Activated naive CD8-positive, alpha-beta T cell treated with anti-CD3 and anti-CD28 coated beads, Interleukin-2, amount 10 ng/mL, durations not matched to agents 7 days and 5 days (primary cell): ENCODE data around the gene ZNF888. TPM values are rescaled to one million over a fixed set of nuclear protein-coding genes. Genes with fewer than 3 reads are reported as not detected.

ENCODE experiments used
- ATAC-seq: fragments of 150-1000 bp; cut with Tn5 transposase; one replicate; pipeline ENCODE4 v1.10.0; 2021; ENCODE audit warnings: low read depth, moderate library complexity
- POLR2A ChIA-PET: fragments of 350-600 bp; sonication (Branson Sonifier 250); formaldehyde crosslinking; loops from one replicate; lab custom pipeline; 2021; ENCODE audit warnings: antibody characterized with exemption; lab: Charles Lee
- DNase-seq: peaks from one replicate; pipeline ENCODE4 v3.0.0; 2021
- H3K27ac Mint-ChIP-seq: one replicate; pipeline ENCODE4 v1.8.0; 2022; ENCODE audit warnings: mild to moderate bottlenecking, mixed read lengths
- H3K27me3 Mint-ChIP-seq: one replicate; pipeline ENCODE4 v1.8.0; 2022; ENCODE audit warnings: mild to moderate bottlenecking, moderate library complexity, mixed read lengths
- H3K36me3 Mint-ChIP-seq: one replicate; pipeline ENCODE4 v1.8.0; 2021; ENCODE audit warnings: mild to moderate bottlenecking, mixed read lengths
- H3K4me1 Mint-ChIP-seq: one replicate; pipeline ENCODE4 v1.8.0; 2021; ENCODE audit warnings: mixed read lengths
- H3K4me3 Mint-ChIP-seq: one replicate; pipeline ENCODE4 v1.8.0; 2022; ENCODE audit warnings: mild to moderate bottlenecking, moderate library complexity, mixed read lengths
- H3K9me3 Mint-ChIP-seq: one replicate; pipeline ENCODE4 v1.8.0; 2021; ENCODE audit warnings: mixed read lengths
- total RNA-seq, 2 experiments: library from RNA; stranded (reverse); gene quantifications; one replicate each; pipeline ENCODE4 v1.2.3, GENCODE V29; 2021

The ZNF888 gene
- 10 to 100 TPM in 1 of 2 experiments, 1 to 10 TPM in 1; 9.8 to 10.4 TPM for total RNA-seq

DNA sequence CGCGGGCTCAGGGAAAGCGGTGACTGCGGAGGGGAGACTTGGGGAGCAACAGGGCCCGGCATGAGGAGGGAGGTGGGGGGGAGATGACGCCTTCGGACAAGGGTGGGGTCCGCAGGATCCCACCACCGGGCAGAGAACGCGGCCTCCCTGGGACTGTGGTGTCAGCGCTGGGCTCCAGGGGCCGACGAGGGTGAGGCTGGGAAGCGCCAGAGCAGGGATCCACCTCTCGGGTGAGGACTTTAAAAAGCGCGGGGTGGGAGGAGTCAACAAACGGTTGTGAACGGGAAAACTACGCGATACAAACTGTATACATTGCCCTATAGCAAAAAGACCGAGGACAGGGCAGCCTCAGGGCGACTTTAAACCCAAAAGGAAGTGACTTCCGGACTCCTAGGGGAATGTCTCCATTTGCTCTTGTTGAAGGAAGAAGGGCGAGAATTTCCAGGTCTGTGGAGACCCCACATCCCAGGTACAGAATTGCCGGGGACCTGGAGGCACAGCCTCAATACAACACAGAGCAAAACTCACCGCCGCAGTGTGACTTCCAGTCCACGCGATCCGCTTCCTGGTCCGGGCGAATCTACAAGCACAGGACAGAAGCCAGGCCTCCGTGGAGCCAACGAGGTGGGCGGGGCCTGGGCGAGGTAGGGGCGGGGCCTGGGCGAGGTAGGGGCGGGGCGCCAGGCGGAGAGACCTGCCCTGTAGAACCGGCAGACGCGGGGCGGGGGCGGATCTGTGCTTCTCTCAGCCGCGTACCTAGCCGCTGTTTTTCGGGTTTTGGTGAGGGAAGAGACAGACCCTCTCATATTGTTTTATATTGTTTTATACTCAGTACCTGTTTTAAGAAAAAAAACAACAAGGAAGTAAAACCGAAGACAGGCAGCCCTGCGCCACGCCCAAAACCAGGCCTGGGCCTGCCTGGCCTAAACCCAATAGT, at the start of gene ZNF888:
TSS of gene ZNF888 (minus strand) at position 588 of the 937 bp plus-strand sequence. CDS start 5,555 bp downstream, outside the sequence.
- peaks cover 13% of the 10 kb centered on the region for H3K4me1 Mint-ChIP-seq
- ATAC-seq (peak; percentile 97), DNase-seq (peak; percentile 89)
- peak within 1 kb of the TSS; percentile 94 for H3K4me3 Mint-ChIP-seq
- no peaks in the 10 kb centered on the region for H3K27me3 Mint-ChIP-seq
- H3K36me3 Mint-ChIP-seq, result peaks cover 26% of the 10 kb centered on the region
- POLR2A ChIA-PET, result interaction anchor here (1.0 kb wide), 1 partner anchor 40 kb away, joined by 4 read pairs; the partner anchor contains the start of gene ZNF816
- H3K27ac Mint-ChIP-seq, result peak within 1 kb of the TSS; percentile 90
- no peaks in the 10 kb centered on the region for H3K9me3 Mint-ChIP-seq

DNA sequence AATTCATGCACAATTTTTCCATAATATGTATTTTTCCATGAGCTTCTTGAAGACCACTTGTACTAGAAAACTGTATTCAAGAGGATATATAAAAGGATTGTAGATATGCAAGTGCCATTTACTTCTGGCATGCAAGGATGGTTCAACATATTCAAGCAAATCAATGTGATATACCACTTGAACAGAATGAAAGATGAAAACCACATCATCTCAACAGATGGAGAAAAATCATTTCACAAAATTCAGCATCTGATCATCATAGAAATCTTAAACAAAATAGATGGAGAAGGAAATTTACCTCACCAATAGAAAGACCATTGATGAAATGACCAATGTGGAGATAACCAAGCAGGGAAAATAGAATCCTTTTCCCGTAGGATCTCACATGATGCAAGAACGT, 44.5 kb upstream of the ZNF888 start:
- Mint-ChIP-seq H3K27ac (no peak overlapping the region), H3K4me3 (no peak overlapping the region), H3K4me1 (peaks cover 9% of the 10 kb centered on the region), H3K36me3 (peaks cover 16% of the 10 kb centered on the region), H3K9me3 (peaks cover 37% of the 10 kb centered on the region), H3K27me3 (no peaks in the 10 kb centered on the region)
- POLR2A ChIA-PET, result interaction anchor here (0.6 kb wide), 1 partner anchor 93 kb away, joined by 5 read pairs; no protein-coding TSS in a partner anchor
- no peak for ATAC-seq
- DNase-seq, result no peak

DNA sequence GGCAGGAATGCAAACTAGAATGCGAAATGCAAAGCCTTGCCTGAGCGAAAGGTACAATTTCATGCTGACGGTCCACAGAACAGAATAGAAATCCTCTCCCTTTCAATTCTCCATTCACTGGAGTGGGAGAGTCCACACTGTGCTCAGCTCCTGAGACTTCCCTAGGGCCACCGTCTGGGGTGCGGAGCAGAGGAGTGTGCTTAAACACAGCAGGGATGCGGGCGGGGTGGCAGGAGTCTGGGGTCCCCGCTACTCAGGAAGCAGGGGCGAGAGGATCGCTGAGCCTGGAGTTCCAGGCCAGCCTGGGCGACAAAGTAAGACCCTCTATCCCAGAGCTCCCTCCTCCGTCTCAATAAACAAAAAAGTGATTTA, 40.0 kb upstream of the ZNF888 start:
- peaks cover 29% of the 10 kb centered on the region for H3K9me3 Mint-ChIP-seq
- peak overlapping the region; percentile 97 for H3K4me3 Mint-ChIP-seq
- ATAC-seq, result no peak
- H3K4me1 Mint-ChIP-seq, result peaks cover 16% of the 10 kb centered on the region
- POLR2A ChIA-PET, result interaction anchor here (0.6 to 1.2 kb wide), 5 partner anchors 20 to 121 kb away, joined by 3 to 4 read pairs (median 4); no protein-coding TSS in a partner anchor
- no peaks in the 10 kb centered on the region for H3K27me3 Mint-ChIP-seq
- DNase-seq, result peak; percentile 44
- peak overlapping the region; percentile 94 for H3K27ac Mint-ChIP-seq
- H3K36me3 Mint-ChIP-seq, result peaks cover 37% of the 10 kb centered on the region

DNA sequence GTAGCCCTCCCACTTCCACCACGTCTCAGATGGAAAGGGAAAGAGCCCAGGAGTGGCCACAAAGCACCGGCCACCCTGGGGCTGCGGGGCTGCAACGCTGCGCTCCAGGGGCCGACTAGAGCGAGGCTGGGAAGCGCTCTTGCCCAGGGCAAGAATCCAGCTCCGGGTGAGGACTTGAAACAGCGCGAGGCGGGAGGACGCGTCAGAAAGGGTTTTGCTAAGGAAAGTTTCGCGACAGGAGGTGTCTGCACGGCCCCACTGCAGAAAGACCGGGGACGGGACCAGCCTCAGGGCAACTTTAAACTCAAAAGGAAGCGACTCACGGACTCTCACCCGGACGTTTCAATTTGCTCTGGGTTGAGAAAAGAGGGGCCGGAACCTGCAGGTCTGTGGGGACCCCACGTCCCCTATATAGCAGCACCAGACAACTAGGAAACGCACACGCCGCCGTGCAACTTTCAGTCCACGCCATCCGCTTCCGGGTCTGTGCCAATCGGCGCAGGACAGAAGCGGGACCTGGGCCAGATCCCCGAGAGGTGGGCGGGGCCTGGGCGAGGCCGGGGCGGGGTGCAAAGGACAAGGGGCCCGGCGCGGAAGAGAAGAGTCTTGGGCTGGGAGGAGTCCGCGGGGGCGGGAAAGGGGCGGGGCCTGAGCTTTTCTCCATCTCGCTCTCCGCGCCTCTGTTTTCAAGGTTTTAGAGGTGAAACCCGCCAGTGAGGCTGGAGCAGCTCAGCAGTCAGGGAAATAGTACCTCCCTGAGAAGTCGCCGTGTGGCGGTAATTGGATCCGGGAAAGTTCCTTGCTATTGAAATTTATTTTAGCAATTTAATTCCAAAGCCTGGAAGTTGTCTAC, 39.4 kb upstream of the ZNF888 start, which contains the start of gene ZNF816:
TSS of gene ZNF816 (minus strand) at position 488 of the 853 bp plus-strand sequence. CDS start 6,792 bp downstream, outside the sequence.
- Mint-ChIP-seq H3K36me3 (peaks cover 43% of the 10 kb centered on the region), H3K9me3 (peaks cover 29% of the 10 kb centered on the region)

GRCh38 chr19:52961981-52962380, 38.8 kb upstream of the ZNF888 start:
- Mint-ChIP-seq H3K36me3 (peaks cover 46% of the 10 kb centered on the region), H3K9me3 (peaks cover 24% of the 10 kb centered on the region), H3K4me3 (peak overlapping the region; percentile 97), H3K4me1 (peaks cover 16% of the 10 kb centered on the region), H3K27me3 (no peaks in the 10 kb centered on the region), H3K27ac (peak overlapping the region; percentile 94)
- no peak for ATAC-seq
- POLR2A ChIA-PET, result interaction anchor here (1.0 to 1.1 kb wide), 3 partner anchors 13 to 666 kb away, joined by 4 to 5 read pairs (median 4); no protein-coding TSS in a partner anchor
- DNase-seq, result no peak

More for the DNA sequence above, 39.4 kb upstream of the ZNF888 start, which contains the start of gene ZNF816:
- POLR2A ChIA-PET, result interaction anchor here (0.6 to 1.2 kb wide), 8 partner anchors 12 to 667 kb away, joined by 3 to 4 read pairs (median 4); no protein-coding TSS in a partner anchor
- peak within 1 kb of the TSS; percentile 97 for H3K4me3 Mint-ChIP-seq
- peaks cover 16% of the 10 kb centered on the region for H3K4me1 Mint-ChIP-seq
- DNase-seq (peak; percentile 99), ATAC-seq (peak; percentile 99)
- no peaks in the 10 kb centered on the region for H3K27me3 Mint-ChIP-seq
- peak within 1 kb of the TSS; percentile 94 for H3K27ac Mint-ChIP-seq

DNA sequence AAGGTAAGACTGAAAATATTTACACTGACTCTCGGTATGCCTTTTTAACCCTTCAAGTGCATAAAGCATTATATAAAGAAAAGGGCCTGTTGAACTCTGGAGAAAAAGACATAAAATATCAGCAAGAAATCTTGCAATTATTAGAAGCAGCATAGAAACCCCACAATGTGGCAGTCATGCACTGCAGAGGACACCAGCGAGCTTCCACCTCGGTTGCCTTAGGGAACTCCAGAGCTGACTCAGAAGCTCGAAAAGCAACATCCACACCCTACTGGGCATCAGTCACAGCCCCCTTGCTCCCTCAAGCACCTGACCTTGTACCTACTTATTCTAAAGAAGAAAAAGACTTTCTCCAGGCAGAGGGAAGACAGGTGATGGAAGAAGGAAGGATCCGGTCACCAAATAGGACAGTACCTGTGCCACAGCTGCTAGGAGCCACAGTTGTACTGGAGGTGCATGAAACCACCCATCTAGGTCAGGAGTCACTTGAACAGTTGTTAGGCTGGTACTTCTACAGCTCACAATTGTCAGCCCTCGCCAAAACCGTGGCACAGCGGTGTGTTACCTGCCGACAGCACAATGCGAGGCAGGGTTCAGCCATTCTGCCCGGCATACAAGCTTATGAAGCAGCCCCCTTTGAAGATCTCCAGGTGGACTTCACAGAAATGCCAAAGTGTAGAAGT, 36.5 kb upstream of the ZNF888 start:
- no peak for DNase-seq
- Mint-ChIP-seq H3K4me3 (no peak overlapping the region), H3K27ac (no peak overlapping the region), H3K36me3 (peaks cover 65% of the 10 kb centered on the region), H3K9me3 (peaks cover 35% of the 10 kb centered on the region), H3K27me3 (no peaks in the 10 kb centered on the region), H3K4me1 (peaks cover 16% of the 10 kb centered on the region)
- POLR2A ChIA-PET, result no interaction called here
- no peak for ATAC-seq

GRCh38 chr19:52957591-52957990, 34.4 kb upstream of the ZNF888 start:
- ATAC-seq, result no peak
- Mint-ChIP-seq H3K27me3 (no peaks in the 10 kb centered on the region), H3K9me3 (peaks cover 39% of the 10 kb centered on the region), H3K4me1 (peaks cover 6% of the 10 kb centered on the region), H3K27ac (no peak overlapping the region), H3K36me3 (peaks cover 82% of the 10 kb centered on the region), H3K4me3 (no peak overlapping the region)
- POLR2A ChIA-PET, result no interaction called here
- DNase-seq, result no peak

GRCh38 chr19:52956917-52957316, 33.7 kb upstream of the ZNF888 start:
- H3K27me3 Mint-ChIP-seq, result no peaks in the 10 kb centered on the region
- peaks cover 44% of the 10 kb centered on the region for H3K9me3 Mint-ChIP-seq
- no peak overlapping the region for H3K4me3 Mint-ChIP-seq
- peaks cover 4% of the 10 kb centered on the region for H3K4me1 Mint-ChIP-seq
- POLR2A ChIA-PET, result no interaction called here
- peaks cover 88% of the 10 kb centered on the region for H3K36me3 Mint-ChIP-seq
- H3K27ac Mint-ChIP-seq, result no peak overlapping the region
- DNase-seq (no peak), ATAC-seq (no peak)

DNA sequence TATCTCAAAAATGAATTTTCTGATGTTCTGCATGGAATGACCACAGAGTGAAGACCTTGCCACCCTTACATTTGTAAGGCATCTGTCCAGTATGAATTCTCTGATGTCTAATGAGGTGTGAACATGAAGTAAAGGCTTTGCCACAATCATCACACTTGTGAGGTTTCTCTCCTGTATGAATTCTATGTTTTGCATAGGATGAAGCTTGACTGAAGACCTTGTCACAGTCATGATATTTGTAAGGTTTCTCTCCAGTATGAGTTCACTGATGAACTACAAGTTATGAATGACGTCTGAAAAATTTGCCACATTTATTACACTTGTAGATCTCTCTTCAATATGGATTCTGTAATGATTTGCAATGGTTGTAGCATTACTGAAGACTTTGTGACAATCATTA, 26.2 kb upstream of the ZNF888 start:
- H3K9me3 Mint-ChIP-seq, result peaks cover 50% of the 10 kb centered on the region
- DNase-seq, result no peak
- no peak overlapping the region for H3K27ac Mint-ChIP-seq

DNA sequence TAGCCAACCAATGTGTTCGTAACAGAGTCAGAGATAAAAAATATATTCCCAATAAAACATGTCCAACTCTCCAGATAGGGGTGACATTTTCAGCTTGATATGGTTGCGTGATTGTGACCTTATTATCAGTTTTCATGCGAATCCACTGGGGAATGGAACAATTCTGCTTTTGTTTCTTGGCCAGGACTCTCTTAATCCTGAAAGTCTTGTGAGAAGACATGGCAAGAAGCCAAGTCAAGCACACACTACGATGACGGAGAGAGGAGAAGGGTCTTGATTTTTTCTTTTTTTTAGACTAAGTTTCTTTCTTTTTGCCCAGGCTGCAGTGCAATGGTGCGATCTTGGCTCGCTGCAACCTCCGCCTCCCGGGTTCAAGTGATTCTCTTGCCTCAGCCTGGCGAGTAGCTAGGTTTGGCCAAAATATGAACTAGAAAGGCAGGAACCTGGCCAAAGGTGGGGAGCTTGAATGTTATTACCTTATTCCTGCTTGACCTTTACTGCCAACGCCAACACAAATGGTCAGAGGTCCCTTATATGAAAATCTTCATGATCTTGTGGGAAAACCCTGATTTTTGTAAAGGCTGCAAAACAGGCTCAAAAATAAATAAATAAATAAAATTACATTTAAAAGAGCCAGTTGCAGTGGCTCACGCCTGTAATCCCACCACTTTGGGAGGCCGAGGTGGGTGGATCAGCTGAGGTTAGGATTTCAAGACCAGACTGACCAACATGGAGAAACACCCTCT, 25.0 kb upstream of the ZNF888 start:
- Mint-ChIP-seq H3K9me3 (peaks cover 47% of the 10 kb centered on the region), H3K4me3 (no peak overlapping the region), H3K27me3 (no peaks in the 10 kb centered on the region), H3K27ac (no peak overlapping the region), H3K36me3 (peaks cover 48% of the 10 kb centered on the region), H3K4me1 (no peaks in the 10 kb centered on the region)
- POLR2A ChIA-PET, result no interaction called here
- DNase-seq (no peak), ATAC-seq (no peak)

More for the DNA sequence above, 26.2 kb upstream of the ZNF888 start:
- H3K27me3 Mint-ChIP-seq, result no peaks in the 10 kb centered on the region
- no peak for ATAC-seq
- no peaks in the 10 kb centered on the region for H3K4me1 Mint-ChIP-seq
- H3K36me3 Mint-ChIP-seq, result peaks cover 55% of the 10 kb centered on the region
- no peak overlapping the region for H3K4me3 Mint-ChIP-seq
- POLR2A ChIA-PET, result interaction anchor here (0.5 kb wide), 1 partner anchor 43 kb away, joined by 4 read pairs; no protein-coding TSS in a partner anchor

DNA sequence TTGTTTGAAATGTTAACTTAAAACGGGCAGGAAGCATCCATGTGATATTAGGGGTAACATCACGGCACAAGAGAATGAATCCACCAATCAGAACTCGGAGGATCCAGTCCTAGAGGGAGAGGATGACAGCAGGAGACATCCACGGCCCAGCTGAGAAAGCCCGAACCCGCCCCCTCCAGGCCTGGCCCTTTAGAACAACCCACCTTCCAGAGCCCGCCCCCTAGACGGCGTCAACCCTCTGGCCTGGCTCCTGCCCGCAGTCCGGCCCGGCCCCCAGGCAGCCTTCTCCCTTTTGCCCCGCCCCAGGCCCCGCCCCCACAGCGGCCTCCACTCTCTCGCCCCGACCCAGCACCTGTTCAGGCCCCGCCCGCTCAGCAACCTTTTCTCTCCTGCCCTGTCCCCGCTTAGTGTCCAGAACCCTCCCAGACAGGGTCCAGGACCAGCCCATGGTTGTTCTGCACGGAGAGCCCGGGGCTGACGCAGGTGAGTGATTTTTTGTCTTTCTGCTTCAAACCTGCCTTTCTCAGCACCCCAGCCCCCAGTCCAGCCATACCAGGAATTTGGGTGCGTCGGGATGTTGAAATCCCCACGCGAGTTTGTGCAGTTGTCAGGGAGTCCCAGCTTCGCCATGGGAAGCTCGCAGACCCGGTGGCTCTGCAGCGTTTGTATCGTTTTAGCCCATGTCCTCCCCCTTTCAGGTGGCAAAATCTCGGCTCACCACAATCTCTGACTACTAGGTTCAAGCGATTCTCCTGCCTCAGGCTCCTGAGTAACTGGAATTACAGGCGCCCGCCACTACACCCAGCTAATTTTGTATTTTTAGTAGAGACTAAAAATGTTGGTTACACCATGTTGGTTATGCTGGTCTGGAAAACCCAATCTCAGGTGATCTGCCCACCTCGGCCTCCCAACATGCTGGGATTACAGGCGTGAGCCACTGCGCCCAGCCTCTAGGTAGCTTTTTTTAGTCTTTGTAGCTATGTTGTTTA, 23.4 kb upstream of the ZNF888 start:
- peaks cover 3% of the 10 kb centered on the region for H3K4me1 Mint-ChIP-seq
- H3K9me3 Mint-ChIP-seq, result peaks cover 37% of the 10 kb centered on the region
- H3K4me3 Mint-ChIP-seq, result no peak overlapping the region
- H3K36me3 Mint-ChIP-seq, result peaks cover 34% of the 10 kb centered on the region
- no peaks in the 10 kb centered on the region for H3K27me3 Mint-ChIP-seq
- H3K27ac Mint-ChIP-seq, result no peak overlapping the region
- no peak for ATAC-seq
- POLR2A ChIA-PET, result interaction anchor here (1.8 kb wide), 1 partner anchor 14 kb away, joined by 5 read pairs; no protein-coding TSS in a partner anchor
- no peak for DNase-seq
